ENCODE results near the gene CACNB4.
"Not testable (repeated sequence)": the region's sequence is repeated elsewhere in the genome, so short reads cannot be mapped to it uniquely, and the experiment has no call there.

The CACNB4 gene

DNA sequence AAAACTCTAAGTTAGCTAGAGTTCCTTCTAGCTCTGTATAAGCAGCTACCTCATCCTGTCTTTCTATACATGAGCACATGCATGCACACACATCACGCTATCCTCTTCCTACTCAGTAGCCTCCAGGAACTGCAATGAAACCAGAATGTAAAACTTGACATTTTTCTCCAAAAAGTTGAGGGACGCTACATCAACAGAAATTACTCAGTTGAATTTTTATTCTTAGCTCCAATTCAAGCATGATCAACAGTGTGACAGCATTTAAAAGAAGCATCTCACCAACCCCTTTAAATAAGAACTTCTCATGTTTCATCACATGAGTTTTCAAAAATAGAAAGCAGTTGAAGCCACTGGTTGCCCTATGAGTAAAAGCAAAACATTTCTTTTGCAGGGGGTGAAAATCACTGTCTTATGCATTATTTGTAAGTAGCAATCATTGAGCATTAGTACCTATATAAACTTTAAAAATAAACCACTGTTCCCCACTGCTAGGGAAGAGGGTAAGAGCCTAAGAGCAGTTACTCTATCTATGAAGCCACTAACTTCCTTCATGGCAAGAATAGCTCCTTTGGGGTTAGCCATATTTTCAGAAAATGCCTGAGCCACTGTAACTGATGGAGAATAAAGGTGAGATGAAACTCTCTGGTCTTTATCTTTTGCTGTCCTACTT is 192.7 kb downstream of the CACNB4 start:
- DNase-seq (ENCODE audit: low read depth): no peak

DNA sequence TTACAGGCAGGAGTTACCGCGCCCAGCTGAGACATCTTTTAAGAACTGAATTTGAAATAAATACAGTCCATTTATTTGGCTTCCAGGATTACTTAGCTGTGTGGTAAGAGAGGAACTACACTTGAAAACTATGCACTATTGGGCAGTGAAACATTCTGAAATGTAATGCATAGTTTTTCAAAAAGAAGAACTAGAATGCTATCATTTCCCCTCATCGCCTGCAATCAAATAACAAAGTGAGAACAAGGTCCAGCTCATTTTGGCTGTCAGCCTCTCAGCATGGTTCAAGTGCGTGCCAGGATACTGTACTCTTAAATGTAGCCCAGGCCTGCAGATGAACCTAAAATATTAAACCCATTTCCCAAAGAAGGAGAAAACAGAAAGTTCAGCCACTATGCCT is 194.0 kb downstream of the CACNB4 start:
- no peak for DNase-seq (ENCODE audit: low read depth)

DNA sequence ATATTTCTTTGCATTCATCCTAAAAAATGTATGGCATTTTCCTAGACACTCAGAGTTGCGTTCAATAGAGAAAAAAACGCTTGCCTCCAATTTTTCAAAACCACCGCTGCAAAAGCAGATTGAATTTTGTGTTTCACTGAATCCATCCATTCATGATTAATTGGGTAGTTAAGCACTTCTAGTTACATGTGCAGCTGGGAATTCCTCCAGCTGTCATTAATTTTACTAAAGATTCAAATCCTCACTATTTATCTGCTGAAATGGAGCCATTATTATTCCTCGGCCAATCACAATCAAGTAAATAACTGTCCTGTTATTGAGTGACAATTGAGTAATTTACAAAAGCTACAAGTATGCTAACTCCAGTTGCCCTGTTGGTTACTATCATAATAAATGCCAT is 194.8 kb downstream of the CACNB4 start:
- DNase-seq (ENCODE audit: low read depth): no peak

- no peak for DNase-seq (ENCODE audit: low read depth)
Measured at GRCh38 chr2:151902829-151903228, 196.0 kb downstream of the CACNB4 start.

DNA sequence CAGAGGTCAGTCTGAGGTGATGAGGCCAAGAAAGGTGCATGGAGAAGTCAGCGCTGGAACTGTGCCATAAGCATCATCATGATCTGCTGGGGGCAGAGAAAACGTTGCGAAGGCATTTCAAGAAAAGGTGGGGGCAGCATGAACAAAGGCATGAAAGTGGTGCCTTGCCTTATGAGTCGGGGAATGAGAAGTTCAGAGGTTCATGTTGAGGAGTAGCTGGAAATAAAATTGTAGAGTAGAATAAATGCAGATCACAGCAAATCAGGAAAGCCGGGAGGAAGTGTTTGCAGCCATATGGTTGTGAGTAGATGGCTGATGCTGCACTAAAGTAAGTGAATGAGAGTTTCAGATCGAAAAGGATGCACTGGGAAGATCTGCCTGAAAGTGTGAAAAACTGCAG is 198.5 kb downstream of the CACNB4 start:
- DNase-seq (ENCODE audit: low read depth): no peak

- no peak for DNase-seq (ENCODE audit: low read depth)
Measured at GRCh38 chr2:151899156-151899555, 199.7 kb downstream of the CACNB4 start.

- no peak for DNase-seq (ENCODE audit: low read depth)
Measured at GRCh38 chr2:151891566-151892194, 207.2 kb downstream of the CACNB4 start.

DNA sequence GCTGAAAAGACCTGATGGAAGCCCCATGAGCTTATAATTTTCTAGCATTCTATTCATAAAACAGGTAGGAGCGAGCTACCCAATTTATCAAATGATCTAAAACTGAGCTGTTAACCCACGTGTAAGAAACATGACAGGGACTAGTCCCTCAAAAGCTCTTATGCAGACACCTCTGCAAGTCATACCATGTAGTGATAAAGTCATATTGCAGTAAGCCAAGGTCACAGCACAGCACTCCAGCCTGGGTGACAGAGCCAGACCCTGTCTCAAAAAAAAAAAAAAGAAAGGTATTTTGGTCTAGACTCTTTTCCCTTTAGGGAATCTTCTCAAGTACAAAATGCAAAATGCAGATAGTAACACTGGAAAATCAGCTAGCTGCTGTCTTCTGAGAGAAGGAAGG is 211.7 kb downstream of the CACNB4 start:
- no peak for DNase-seq (ENCODE audit: low read depth)

- DNase-seq (ENCODE audit: low read depth): no peak
Measured at GRCh38 chr2:151886241-151886640, 212.6 kb downstream of the CACNB4 start.

DNA sequence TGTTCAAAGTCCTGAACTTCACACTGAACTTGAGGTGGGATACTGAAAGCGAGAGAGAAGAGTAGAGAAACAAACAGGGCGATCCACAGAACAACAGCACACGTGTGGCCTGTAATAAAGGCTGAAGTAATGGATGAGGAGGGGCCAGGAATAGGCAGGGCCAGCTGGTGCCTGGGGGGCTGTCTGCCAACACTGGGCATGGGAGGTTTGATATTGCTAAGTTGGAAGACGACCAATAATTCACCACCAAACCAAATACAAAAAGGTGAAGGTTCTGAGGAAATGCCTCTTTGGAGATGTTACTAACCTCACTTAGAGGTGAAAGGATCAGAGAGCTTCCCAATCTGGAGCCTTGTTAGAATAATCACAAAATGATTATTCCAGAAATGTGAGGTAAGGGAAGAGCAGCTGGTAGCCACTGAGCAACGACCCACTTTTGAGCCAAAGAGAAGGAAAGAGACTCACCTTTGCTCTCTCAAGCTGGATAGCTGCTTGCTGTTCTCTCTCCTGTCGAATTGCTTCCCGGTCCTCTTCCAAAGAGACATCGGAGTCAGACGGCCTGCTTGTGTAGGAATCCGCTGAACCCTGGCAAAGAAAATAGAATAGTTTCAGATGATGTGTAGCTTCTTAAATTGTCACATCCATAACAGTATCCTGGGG is 215.9 kb downstream of the CACNB4 start:
- DNase-seq (ENCODE audit: low read depth): no peak

- no peak for DNase-seq (ENCODE audit: low read depth)
Measured at GRCh38 chr2:151881342-151881741, 217.5 kb downstream of the CACNB4 start.

GRCh38 chr2:151880586-151880985 is 218.3 kb downstream of the CACNB4 start:
- no peak for DNase-seq (ENCODE audit: low read depth)

DNA sequence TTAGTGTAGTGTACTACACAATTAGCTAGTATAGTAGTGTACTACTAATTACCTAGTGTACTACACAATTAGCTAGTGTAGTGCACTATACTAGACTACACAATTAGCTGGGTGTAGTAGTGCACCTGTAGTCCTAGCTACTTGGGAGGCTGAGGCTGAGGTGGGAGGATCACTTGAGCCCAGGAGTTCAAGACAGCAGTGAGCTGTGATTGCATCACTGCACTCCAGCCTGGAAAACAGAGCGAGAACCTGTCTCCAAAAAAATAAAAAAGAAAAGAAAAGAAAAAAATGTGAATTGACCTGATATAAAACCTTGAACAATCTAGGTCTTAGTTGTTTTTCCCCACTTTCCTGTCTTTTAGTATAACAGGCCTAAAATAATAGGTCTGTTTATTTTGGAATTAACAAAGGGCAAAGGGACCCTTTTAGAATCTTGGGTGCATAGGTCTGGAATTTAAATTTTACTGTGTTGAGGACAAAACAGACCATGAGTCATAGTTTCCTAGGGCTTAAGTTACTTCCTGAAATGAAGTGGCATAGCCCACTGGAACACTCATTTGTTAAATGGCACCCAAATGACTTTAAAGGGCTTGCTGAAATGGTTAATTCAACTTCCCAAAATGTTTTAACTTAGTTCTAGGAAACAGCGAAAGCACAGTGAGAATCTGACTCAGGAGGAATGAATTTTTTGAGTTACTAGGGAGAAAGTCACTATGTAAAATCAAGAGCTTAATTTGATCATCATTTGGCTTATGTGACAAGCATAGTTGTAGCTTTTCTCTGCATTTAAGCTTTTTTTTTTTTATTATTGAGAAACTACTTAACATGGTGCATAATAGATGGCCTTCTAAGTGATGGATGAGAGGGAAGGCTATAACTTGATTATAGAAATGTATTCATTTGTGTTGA is 219.9 kb downstream of the CACNB4 start:
- DNase-seq (ENCODE audit: low read depth): no peak

- DNase-seq (ENCODE audit: low read depth): no peak
Measured at GRCh38 chr2:151878204-151878603, 220.6 kb downstream of the CACNB4 start.

DNA sequence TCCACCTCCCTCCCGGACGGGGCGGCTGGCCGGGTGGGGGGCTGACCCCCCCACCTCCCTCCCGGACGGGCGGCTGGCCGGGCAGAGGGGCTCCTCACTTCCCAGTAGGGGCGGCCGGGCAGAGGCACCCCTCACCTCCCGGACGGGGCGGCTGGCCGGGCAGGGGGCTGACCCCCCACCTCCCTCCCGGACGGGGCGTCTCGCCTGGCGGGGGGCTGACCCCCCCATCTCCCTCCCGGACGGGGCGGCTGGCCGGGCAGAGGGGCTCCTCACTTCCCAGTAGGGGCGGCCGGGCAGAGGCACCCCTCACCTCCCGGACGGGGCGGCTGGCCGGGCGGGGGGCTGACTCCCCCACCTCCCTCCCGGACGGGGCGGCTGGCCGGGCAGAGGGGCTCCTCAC is 223.2 kb downstream of the CACNB4 start:
- not testable (repeated sequence) for DNase-seq (ENCODE audit: low read depth)

DNA sequence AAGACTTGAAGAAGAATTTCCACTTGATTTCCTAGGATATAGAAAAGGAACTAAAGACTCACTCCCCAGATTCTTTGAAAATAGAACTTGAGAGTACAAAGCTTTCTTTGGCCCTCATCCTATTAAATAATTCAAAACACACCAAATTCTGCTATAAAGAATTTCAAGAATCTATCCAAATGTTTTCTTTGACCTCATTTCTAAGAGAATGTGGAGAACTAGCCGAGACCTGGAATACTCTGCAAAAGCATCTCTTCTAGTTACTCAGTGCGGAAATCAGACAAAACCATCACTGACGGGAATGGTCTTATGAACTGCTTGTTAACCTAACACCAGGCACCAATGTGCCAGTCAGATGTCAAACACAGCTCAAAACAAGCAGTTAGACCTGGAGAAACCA is 226.4 kb downstream of the CACNB4 start:
- no peak for DNase-seq (ENCODE audit: low read depth)

DNA sequence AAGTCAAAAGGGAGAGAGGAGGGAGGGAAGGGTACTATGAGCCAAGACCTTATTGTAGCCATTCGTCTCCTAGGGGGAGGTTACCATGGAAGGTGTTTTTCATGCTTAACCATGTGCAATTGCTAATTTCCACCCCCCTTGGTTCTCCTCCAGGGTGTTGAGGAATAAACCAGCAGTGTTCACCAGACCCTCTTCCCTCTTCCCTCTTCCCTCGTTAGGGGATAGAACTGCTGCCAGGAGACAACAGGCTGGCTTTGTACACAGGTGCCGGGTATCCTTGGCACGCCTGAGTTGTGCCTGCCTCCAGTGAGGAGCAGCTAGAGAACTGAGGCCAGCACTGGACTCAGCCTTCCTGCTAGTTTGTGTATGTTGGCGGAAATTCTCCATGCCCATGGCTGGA is 229.6 kb downstream of the CACNB4 start:
- no peak for DNase-seq (ENCODE audit: low read depth)

DNA sequence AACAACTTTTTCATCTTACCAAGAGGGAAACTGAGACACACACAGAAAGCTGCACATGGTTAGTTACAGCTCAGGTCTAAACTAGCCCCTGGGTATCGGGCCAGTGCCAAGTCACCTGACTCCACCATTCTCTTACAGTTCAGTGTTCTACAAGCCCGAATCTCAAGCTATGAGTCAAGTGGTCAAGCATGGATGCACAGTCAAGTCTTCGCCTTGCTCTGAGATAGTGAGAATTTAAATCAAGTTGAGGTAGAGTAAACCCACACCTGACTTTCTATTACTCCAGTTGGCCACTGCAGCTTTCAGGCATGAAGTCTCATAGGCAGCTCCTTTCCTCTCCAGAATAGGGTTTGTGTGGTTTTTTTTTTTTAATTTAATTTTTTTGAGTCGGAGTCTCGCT is 236.1 kb downstream of the CACNB4 start:
- no peak for DNase-seq (ENCODE audit: low read depth)

GRCh38 chr2:151861174-151861573 is 237.7 kb downstream of the CACNB4 start:
- DNase-seq (ENCODE audit: low read depth): no peak

GRCh38 chr2:151860613-151861146 is 238.2 kb downstream of the CACNB4 start:
- DNase-seq (ENCODE audit: low read depth): no peak

DNA sequence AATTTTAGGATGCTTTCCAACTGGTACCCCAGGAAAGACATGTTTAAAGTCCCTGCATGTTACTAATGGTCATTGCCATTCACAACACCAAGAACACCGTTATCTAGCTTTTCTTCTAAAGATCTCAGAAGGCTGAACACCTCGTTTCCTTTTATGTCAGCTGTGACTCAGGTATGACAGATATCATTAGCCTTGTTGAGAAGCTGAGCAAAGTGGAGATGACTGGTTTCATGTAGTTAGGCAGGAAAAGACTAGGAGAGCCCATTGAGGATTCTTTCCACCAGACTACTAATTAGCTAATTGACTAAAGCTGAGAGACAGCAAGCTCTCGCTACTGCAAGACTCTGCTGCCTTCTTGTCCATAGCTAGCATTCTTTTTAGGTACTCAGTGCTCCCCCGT is 238.6 kb downstream of the CACNB4 start:
- DNase-seq (ENCODE audit: low read depth): no peak

DNA sequence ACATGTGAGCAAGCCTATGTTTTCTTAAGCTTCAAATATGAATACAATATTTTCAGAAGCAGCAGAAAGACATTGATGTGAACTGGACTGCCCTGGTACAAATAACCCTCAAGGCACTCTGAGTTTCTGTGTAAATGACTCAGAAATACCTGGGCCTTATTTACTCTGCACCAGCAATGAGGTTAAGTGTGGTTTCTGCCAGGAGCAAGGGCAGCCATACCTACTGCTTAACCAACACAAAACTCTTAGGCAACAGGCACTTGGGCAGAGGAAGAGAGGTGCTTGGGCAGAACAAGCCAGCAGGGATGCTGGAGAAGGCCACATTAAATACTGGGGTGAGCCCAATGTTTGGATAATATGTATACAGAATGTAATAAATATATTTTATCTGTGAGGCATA is 241.2 kb downstream of the CACNB4 start:
- DNase-seq (ENCODE audit: low read depth): no peak

Measured in HS-27A (cell line).